ENCODE measurements around the gene RNU1-4.
A peak's percentile ranks its signal among the peaks of the same experiment; 100 is the strongest.
"Not testable (repeated sequence)": the region's sequence is repeated elsewhere in the genome, so short reads cannot be mapped to it uniquely, and the experiment has no call there.

DNA sequence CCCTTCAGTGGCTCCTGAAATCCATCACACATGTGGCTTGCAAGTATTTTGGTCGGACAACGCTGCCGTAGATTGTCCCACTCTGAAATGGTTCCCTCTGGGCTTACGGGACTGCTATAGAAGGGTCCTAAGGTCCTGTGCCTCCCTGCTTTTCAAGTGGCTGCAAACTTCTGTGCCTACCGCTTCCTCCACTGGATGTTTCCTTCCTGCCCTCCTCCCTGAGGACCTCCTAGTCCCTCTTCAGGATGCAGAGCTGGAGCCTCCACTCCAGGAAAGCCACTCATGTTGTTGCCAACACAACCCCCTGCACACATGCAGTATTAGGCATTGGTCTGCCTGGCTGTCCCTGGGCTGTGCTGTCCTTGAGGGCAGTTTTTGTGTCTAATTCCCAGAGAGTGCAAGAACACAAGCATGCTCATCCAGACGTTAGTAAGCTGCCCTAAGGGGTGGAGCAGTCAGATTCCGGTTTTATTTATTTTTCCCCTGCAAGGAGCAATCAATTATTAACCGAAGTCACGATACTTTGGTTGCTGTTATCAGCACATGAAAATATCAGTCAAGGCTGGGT, 26.5 kb downstream of the RNU1-4 start:
- TF ChIP-seq, protein P1, sequence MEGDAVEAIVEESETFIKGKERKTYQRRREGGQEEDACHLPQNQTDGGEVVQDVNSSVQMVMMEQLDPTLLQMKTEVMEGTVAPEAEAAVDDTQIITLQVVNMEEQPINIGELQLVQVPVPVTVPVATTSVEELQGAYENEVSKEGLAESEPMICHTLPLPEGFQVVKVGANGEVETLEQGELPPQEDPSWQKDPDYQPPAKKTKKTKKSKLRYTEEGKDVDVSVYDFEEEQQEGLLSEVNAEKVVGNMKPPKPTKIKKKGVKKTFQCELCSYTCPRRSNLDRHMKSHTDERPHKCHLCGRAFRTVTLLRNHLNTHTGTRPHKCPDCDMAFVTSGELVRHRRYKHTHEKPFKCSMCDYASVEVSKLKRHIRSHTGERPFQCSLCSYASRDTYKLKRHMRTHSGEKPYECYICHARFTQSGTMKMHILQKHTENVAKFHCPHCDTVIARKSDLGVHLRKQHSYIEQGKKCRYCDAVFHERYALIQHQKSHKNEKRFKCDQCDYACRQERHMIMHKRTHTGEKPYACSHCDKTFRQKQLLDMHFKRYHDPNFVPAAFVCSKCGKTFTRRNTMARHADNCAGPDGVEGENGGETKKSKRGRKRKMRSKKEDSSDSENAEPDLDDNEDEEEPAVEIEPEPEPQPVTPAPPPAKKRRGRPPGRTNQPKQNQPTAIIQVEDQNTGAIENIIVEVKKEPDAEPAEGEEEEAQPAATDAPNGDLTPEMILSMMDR (IDR thresholded peaks at IDR 0.05): not testable (repeated sequence)
- TF ChIP-seq POLR2A (IDR thresholded peaks at IDR 0.05): peak in 2 of 3 donors; percentile 38 to 46

All from body of pancreas (tissue), 4 donors.